ENCODE data around the gene STRIP1. TPM values are rescaled to one million over a fixed set of nuclear protein-coding genes. Genes with fewer than 3 reads are reported as not detected.
A peak's percentile ranks its signal among the peaks of the same experiment; 100 is the strongest.
"Not testable (repeated sequence)": the region's sequence is repeated elsewhere in the genome, so short reads cannot be mapped to it uniquely, and the experiment has no call there.

The STRIP1 gene
- total RNA-seq, 2 experiments from 2014 or later: 33.4 to 35.9 TPM

DNA sequence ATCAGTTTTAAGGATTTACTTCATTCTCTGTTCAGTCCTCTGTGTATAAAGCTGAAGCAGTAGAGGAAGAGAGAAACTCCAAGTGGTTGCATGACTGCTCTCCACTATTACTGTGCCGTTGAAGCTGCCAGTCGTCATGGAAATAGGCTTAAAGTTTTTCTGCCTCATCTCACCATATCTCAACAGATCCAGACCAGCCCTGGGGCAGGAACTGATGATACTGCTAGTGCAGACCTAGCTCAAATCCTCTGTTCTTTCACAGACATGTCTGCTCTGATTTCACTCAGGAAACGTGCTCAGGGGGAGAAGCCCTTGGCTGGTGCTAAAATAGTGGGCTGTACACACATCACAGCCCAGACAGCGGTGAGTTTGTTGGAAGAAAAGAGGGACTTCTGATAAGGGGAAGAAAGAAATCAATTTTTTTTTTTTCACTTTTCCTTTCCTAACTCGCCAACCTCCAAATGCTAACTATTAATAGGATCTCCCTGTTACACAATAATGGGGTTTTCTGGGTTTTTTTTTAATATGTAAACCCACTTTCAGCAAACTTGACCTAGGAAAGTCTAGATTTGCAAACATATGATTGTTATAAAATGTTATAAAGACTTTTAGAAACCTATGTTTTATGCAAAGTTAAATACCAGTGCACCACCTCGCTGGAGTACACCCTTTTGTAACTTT, 22.2 kb upstream of the STRIP1 start:
- H3K36me3 Mint-ChIP-seq (ENCODE audit: low read depth): peaks cover 46% of the 10 kb centered on the region
- H3K27ac Mint-ChIP-seq: no peak overlapping the region

DNA sequence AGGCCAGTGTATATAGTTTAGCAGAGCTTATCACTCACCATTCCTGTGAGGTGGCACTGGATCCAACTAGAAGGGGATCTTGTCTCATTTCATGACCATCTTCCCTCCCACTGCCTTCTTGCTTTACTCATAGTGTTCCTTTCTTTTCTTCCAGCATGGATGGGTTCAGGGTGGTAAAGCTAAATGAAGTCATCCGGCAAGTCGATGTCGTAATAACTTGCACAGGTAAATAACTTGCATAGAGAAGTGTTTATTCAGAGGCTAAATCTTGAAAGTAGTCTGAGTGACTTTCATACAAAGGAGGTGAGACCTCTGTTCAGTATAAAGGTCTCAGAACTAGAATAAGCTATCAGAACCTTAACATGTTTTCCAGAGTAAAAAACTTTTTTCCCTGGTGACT, 16.6 kb upstream of the STRIP1 start:
- CTCF ChIA-PET: no interaction called here
- POLR2A ChIA-PET: no interaction called here
- H3K4me3 Mint-ChIP-seq: no peak overlapping the region
- no peaks in the 10 kb centered on the region for H3K9me3 Mint-ChIP-seq
- H3K27me3 Mint-ChIP-seq: no peaks in the 10 kb centered on the region
- no peak for DNase-seq
- H3K4me1 Mint-ChIP-seq: no peaks in the 10 kb centered on the region
- no peak overlapping the region for H3K27ac Mint-ChIP-seq
- peaks cover 49% of the 10 kb centered on the region for H3K36me3 Mint-ChIP-seq (ENCODE audit: low read depth)

More for the DNA sequence above, 22.2 kb upstream of the STRIP1 start:
- Mint-ChIP-seq H3K4me1 (peaks cover 7% of the 10 kb centered on the region), H3K27me3 (no peaks in the 10 kb centered on the region), H3K4me3 (no peak overlapping the region), H3K9me3 (no peaks in the 10 kb centered on the region)
- ChIA-PET POLR2A (no interaction called here), CTCF (interaction anchor here (1.3 to 3.7 kb wide), 7 partner anchors 14 to 372 kb away, joined by 3 to 16 read pairs (median 6); partner anchors contain the start of gene STRIP1)
- no peak for DNase-seq

DNA sequence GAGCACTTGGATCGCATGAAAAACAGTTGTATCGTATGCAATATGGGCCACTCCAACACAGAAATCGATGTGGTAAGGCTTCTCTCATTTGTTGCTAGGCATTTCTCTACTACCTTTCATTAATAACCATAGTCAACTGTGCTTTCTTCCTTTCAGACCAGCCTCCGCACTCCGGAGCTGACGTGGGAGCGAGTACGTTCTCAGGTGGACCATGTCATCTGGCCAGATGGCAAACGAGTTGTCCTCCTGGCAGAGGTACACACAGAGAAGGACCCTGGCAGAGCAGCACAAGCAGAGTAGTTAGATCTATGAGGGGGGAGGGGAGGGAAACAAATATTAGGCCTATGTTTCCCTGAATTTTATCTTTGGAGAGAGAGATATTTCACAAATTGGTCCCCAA, 16.0 kb upstream of the STRIP1 start:
- CTCF ChIA-PET: interaction anchor here (1.0 to 1.6 kb wide), 2 partner anchors 11 to 378 kb away, joined by 4 to 7 read pairs; no protein-coding TSS in a partner anchor
- H3K4me3 Mint-ChIP-seq: no peak overlapping the region
- no peaks in the 10 kb centered on the region for H3K4me1 Mint-ChIP-seq
- POLR2A ChIA-PET: interaction anchor here (0.6 kb wide), 1 partner anchor 11 kb away, joined by 3 read pairs; no protein-coding TSS in a partner anchor
- no peak overlapping the region for H3K27ac Mint-ChIP-seq
- DNase-seq: no peak
- no peaks in the 10 kb centered on the region for H3K27me3 Mint-ChIP-seq
- no peaks in the 10 kb centered on the region for H3K9me3 Mint-ChIP-seq
- peaks cover 48% of the 10 kb centered on the region for H3K36me3 Mint-ChIP-seq (ENCODE audit: low read depth)

DNA sequence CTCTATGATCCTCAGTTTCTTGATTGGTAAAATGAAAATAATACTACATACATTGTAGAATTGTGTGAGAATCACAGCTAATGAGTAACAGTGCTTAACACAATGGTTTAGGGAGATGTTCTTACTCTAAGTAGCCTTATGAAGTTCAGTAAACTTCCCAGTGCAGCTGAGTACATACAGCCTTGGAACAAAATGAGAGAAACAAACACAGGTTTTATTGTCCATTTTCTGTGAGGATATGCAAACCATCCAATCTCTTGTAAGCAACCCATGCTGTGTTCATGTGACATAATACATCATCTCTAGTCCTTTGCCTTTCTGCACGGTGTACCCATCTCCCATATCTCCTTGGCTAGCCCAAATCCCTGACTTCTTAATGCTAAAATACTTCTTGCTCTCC, 14.7 kb upstream of the STRIP1 start:
- Mint-ChIP-seq H3K27ac (no peak overlapping the region), H3K27me3 (no peaks in the 10 kb centered on the region), H3K4me3 (no peak overlapping the region), H3K4me1 (no peaks in the 10 kb centered on the region), H3K9me3 (no peaks in the 10 kb centered on the region), H3K36me3 (ENCODE audit: low read depth) (peaks cover 48% of the 10 kb centered on the region)
- POLR2A ChIA-PET: no interaction called here
- CTCF ChIA-PET: interaction anchor here (1.0 to 1.6 kb wide), 5 partner anchors 9 to 381 kb away, joined by 3 to 7 read pairs (median 3); no protein-coding TSS in a partner anchor
- no peak for DNase-seq

DNA sequence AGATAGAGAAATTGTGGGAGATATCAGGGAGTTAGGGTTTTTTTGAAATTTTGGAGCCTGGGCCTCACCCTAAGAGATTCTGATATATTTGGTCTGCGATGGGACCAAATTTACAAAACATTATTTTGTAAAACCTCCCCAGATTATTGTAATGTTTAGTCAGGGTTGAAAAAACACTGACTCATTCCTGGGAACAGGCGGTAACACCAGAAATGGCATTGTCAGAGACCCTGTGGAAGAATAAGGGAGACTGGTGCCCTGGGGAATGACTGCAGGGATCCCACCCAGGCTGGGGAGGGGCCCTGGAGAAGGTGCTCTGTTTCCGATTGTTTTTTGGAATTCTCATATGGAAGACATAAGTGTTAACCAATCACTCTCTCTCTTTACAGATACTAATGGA, 13.1 kb upstream of the STRIP1 start:
- Mint-ChIP-seq H3K27ac (no peak overlapping the region), H3K4me1 (no peaks in the 10 kb centered on the region), H3K9me3 (no peaks in the 10 kb centered on the region), H3K27me3 (no peaks in the 10 kb centered on the region), H3K4me3 (no peak overlapping the region), H3K36me3 (ENCODE audit: low read depth) (peaks cover 41% of the 10 kb centered on the region)
- DNase-seq: no peak
- POLR2A ChIA-PET: no interaction called here
- CTCF ChIA-PET: interaction anchor here (0.9 to 1.3 kb wide), 2 partner anchors 8 to 12 kb away, joined by 3 to 6 read pairs; no protein-coding TSS in a partner anchor

DNA sequence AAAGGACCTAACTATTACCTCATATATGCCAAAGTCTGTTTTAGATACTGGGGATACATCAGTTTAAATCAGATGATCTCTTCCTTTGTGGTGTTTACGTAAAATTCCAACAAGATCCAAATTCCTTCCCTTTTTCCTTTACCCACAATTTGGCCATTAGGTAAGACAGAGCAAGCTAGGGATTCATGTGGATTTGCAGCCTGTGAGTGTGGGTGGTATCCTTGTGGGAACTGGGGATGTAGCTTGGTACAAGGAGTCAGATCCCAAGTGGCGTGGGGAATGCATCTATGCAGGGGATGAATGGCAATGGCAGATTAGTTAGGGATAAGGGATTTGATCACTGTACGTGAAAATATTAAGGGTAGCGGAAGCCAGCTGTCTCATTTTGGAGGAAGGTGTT, 9.8 kb upstream of the STRIP1 start:
- Mint-ChIP-seq H3K4me1 (peaks cover 1% of the 10 kb centered on the region), H3K4me3 (no peak overlapping the region), H3K9me3 (no peaks in the 10 kb centered on the region), H3K27ac (no peak overlapping the region), H3K27me3 (no peaks in the 10 kb centered on the region), H3K36me3 (ENCODE audit: low read depth) (peaks cover 22% of the 10 kb centered on the region)
- POLR2A ChIA-PET: no interaction called here
- CTCF ChIA-PET: interaction anchor here (1.2 to 1.7 kb wide), 2 partner anchors 10 to 40 kb away, joined by 3 to 5 read pairs; partner anchors contain the start of genes AHCYL1 and STRIP1
- DNase-seq: no peak

DNA sequence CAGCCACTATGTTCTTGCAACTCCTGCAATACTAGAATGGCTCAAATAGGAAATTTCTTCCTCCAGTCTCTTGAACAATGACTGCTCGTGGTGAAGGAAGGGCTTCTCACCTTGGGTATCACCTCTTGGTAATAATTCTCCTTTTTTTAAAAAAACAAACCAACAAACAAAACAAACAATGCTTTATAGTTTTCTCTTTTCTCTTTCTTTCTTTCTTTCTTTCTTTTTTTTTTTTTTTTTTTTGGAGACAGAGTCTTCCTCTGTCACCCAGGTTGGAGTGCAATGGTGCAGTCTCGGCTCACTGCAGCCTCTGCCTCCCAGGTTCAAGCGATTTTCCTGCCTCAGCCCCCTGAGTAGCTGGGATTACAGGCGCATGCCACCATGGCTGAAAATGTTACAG, 3.7 kb upstream of the STRIP1 start:
- H3K36me3 Mint-ChIP-seq (ENCODE audit: low read depth); DNase-seq; H3K9me3 Mint-ChIP-seq; H3K27me3 Mint-ChIP-seq; POLR2A ChIA-PET: not testable (repeated sequence)
- CTCF ChIA-PET: interaction anchor here (1.4 to 2.9 kb wide), 8 partner anchors 9 to 46 kb away, joined by 4 to 11 read pairs (median 8); partner anchors contain the start of gene AHCYL1
- Mint-ChIP-seq H3K4me3 (peak overlapping the region; percentile 73), H3K27ac (peak overlapping the region; percentile 96), H3K4me1 (peaks cover 53% of the 10 kb centered on the region)

DNA sequence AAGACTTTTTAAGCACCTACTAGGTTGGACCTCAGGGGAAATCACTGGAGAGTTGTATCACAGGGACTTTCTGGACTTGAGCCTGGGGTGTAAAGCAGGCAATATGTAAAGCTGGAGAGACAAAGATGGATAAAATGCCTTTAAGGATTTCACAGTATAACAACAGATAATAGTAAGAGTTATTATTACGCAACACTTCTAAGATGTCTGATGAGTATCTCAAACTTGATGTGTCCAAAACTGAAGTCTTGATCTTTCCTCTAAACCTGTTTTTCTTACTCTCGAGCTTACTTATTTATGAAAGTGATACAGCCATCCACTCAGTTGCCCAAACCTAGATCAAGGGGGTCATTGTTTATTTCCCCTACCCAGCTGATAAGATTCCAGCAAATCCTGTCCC, 2.1 kb upstream of the STRIP1 start:
- peak overlapping the region; percentile 31 for H3K27ac Mint-ChIP-seq
- ChIA-PET CTCF (interaction anchor here (1.6 kb wide), 1 partner anchor 12 kb away, joined by 3 read pairs; no protein-coding TSS in a partner anchor), POLR2A (no interaction called here)
- H3K9me3 Mint-ChIP-seq: no peaks in the 10 kb centered on the region
- H3K36me3 Mint-ChIP-seq (ENCODE audit: low read depth): peaks cover 10% of the 10 kb centered on the region
- H3K4me3 Mint-ChIP-seq: no peak overlapping the region
- peaks cover 66% of the 10 kb centered on the region for H3K4me1 Mint-ChIP-seq
- no peaks in the 10 kb centered on the region for H3K27me3 Mint-ChIP-seq
- DNase-seq: no peak

DNA sequence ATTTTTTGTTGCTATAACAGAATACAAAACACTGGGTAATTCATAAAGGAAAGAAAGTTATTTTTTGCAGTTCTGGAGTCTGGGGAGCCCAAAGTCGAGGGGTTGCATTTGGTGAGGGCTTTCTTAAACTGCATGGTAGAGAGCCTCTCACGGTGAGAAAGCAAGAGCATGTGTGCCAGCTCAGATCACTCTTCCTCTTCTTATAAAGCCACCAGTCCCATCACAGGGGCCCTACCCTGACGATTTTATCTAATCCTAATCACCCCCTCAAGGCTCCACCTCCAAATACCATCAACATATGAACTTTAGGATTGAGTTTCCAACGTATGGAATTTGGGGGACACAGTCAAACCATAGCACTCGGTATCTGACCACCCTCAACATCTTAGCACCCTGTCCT, 1.0 kb upstream of the STRIP1 start:
- H3K4me1 Mint-ChIP-seq: peaks cover 66% of the 10 kb centered on the region
- ChIA-PET CTCF (interaction anchor here (1.9 kb wide), 1 partner anchor 49 kb away, joined by 10 read pairs; the partner anchor contains the start of gene AHCYL1), POLR2A (no interaction called here)
- H3K27me3 Mint-ChIP-seq: no peaks in the 10 kb centered on the region
- H3K36me3 Mint-ChIP-seq (ENCODE audit: low read depth): peaks cover 16% of the 10 kb centered on the region
- H3K9me3 Mint-ChIP-seq: no peaks in the 10 kb centered on the region
- H3K4me3 Mint-ChIP-seq: no peak overlapping the region
- DNase-seq: no peak
- peak overlapping the region; percentile 93 for H3K27ac Mint-ChIP-seq

DNA sequence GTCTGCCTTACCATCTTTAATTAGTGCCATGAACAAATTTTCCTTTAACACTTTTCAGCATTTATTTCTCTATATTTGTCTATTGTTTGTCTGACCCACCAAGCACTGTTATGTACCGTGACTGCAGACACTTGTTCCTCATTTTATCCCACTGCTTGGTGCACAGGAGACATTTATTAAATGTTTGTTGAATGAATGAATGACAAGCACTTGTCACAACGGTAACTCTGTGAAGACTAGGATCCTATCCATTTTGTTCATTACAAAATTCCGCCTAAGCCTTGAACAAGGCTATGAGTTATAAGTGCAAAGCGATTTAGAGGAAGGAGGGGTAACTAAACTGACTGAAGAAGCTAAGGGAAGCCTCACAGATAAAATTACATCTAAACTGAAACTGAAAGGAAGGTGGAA, 379 bp upstream of the STRIP1 start:
- POLR2A ChIA-PET: no interaction called here
- peaks cover 66% of the 10 kb centered on the region for H3K4me1 Mint-ChIP-seq
- CTCF ChIA-PET: interaction anchor here (0.8 to 3.4 kb wide), 10 partner anchors 9 to 540 kb away, joined by 3 to 23 read pairs (median 4); partner anchors contain the start of genes AHCYL1 and CYB561D1

DNA sequence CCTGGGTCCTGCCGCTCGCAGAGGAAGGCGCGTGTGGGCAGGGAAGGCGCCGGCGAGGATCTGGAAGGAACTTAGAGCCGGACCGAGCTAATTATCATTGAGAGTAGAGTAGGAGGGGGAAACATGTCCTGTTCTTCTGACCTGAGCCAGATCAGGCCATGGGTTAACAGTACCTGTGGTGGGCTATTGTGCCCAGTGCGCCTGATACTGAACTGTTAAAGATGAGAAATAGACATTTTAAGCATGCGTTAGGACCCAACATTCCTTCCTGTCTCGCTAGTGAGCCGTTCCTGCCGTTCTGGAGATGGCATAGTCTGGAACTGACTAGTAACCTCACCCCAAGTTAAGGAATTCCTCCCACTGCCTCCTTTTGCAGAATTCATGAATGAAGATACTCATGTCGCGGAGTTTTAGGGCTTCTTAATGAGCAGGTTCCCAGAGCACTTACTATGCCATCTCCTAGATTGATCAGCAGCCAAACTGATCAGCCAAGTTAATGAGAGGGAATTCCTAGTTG, 870 bp downstream of the STRIP1 start:
- CTCF ChIA-PET: interaction anchor here (1.1 to 3.4 kb wide), 7 partner anchors 9 to 50 kb away, joined by 3 to 23 read pairs (median 9); partner anchors contain the start of gene AHCYL1
- H3K36me3 Mint-ChIP-seq (ENCODE audit: low read depth): peaks cover 22% of the 10 kb centered on the region
- peak overlapping the region; percentile 91 for H3K4me3 Mint-ChIP-seq
- DNase-seq: no peak
- POLR2A ChIA-PET: interaction anchor here (0.9 kb wide), 1 partner anchor 10 kb away, joined by 3 read pairs; no protein-coding TSS in a partner anchor
- peaks cover 59% of the 10 kb centered on the region for H3K4me1 Mint-ChIP-seq
- no peaks in the 10 kb centered on the region for H3K27me3 Mint-ChIP-seq
- H3K9me3 Mint-ChIP-seq: no peaks in the 10 kb centered on the region
- H3K27ac Mint-ChIP-seq: peak overlapping the region; percentile 86

More for the DNA sequence above, 379 bp upstream of the STRIP1 start:
- peak overlapping the region; percentile 91 for H3K4me3 Mint-ChIP-seq
- H3K9me3 Mint-ChIP-seq: no peaks in the 10 kb centered on the region
- no peaks in the 10 kb centered on the region for H3K27me3 Mint-ChIP-seq
- peaks cover 20% of the 10 kb centered on the region for H3K36me3 Mint-ChIP-seq (ENCODE audit: low read depth)
- DNase-seq: no peak
- peak overlapping the region; percentile 93 for H3K27ac Mint-ChIP-seq

DNA sequence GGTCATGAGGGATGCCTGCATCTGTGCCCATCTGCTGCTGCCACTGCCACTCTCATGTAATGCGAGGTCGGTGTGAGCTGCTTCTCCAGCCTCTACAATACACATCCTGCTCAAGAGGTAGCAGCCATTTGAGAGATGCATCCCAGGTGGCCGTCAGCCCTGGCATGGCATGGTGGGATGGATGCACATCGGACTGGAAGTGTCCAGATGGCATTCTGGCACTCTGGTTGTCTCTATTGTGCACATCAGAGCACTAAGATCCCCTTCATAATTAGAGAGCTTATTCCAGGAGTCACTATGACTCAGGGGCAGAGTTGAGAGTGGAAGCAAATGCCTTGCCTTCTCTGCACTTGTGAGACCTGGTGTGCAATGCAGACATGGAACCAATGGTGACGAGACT, 3.8 kb downstream of the STRIP1 start:
- CTCF ChIA-PET: no interaction called here
- Mint-ChIP-seq H3K27me3 (no peaks in the 10 kb centered on the region), H3K9me3 (no peaks in the 10 kb centered on the region), H3K36me3 (ENCODE audit: low read depth) (peaks cover 39% of the 10 kb centered on the region), H3K4me3 (no peak overlapping the region), H3K4me1 (peaks cover 32% of the 10 kb centered on the region), H3K27ac (no peak overlapping the region)
- DNase-seq: no peak
- POLR2A ChIA-PET: no interaction called here

DNA sequence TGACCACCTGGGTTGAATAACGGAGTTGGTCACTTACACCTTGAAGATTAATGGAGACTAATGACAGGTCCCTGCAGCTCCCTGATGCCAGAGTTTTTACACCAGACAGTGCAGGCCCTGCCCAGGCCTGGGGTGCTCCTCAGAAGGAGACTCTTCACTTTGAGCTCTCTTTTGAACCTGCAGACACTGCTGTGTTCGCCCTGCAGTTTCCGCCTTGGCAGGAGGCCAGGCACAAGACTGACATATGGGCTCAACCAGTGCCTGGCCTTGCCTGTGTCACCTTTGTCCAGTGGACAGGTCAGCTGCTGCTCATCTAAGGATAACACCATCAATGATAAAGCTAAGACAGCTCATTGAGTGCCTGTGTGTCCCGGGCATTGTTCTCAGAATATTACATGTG, 5.2 kb downstream of the STRIP1 start:
- H3K27me3 Mint-ChIP-seq: no peaks in the 10 kb centered on the region
- ChIA-PET POLR2A (no interaction called here), CTCF (interaction anchor here (1.3 to 2.5 kb wide), 2 partner anchors 10 to 11 kb away, joined by 8 to 9 read pairs; no protein-coding TSS in a partner anchor)
- H3K27ac Mint-ChIP-seq: no peak overlapping the region
- no peak for DNase-seq
- no peaks in the 10 kb centered on the region for H3K9me3 Mint-ChIP-seq
- peaks cover 41% of the 10 kb centered on the region for H3K36me3 Mint-ChIP-seq (ENCODE audit: low read depth)
- H3K4me1 Mint-ChIP-seq: peaks cover 20% of the 10 kb centered on the region
- no peak overlapping the region for H3K4me3 Mint-ChIP-seq

Data from activated CD4-positive, alpha-beta T cell treated with anti-CD3 and anti-CD28 coated beads, Interleukin-2, amount 10 ng/mL, durations not matched to agents 7 days and 5 days (primary cell).